ENCODE measurements around the gene SUMO4.

DNA sequence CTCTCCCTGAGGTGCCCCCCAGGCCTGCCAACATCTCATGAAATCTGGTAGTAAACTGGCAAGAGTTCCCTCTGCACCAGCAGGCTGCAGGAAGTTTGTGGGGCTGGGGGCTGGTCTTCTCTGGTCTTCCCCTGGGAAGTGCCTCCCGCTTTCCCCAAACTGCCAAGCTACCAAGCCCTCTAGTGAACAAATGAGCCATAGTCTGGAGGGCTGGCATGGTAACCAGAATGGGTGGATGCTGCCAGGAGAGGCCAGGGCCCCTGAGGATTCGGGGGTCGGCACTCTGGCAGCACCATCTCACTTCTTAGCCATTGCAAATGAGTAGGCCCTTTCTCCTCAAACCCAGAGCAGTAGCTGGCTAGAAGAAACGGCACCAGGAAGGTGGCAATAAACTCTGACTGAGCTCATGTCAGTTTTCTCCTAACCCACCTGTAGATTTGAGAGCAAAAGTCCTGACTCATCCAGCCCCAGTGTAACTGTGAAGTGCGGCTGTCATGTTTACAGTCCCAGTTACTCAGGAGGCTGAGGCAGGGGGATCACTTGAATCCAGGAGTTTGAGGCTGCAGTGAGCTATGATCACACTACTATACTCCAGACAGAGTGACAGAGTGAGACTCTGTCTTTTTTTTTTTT is 48.9 kb downstream of the SUMO4 start:
- no peak for TF ChIP-seq POLR2A (IDR thresholded peaks at IDR 0.05)
- TF ChIP-seq, protein P1, sequence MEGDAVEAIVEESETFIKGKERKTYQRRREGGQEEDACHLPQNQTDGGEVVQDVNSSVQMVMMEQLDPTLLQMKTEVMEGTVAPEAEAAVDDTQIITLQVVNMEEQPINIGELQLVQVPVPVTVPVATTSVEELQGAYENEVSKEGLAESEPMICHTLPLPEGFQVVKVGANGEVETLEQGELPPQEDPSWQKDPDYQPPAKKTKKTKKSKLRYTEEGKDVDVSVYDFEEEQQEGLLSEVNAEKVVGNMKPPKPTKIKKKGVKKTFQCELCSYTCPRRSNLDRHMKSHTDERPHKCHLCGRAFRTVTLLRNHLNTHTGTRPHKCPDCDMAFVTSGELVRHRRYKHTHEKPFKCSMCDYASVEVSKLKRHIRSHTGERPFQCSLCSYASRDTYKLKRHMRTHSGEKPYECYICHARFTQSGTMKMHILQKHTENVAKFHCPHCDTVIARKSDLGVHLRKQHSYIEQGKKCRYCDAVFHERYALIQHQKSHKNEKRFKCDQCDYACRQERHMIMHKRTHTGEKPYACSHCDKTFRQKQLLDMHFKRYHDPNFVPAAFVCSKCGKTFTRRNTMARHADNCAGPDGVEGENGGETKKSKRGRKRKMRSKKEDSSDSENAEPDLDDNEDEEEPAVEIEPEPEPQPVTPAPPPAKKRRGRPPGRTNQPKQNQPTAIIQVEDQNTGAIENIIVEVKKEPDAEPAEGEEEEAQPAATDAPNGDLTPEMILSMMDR (IDR thresholded peaks at IDR 0.05), result no peak
